HG03575 (cell line): ENCODE data around the gene TMEM183A.
A peak's percentile ranks its signal among the peaks of the same experiment; 100 is the strongest.

Experiments used
- ATAC-seq: cut with Tn5 transposase; IDR thresholded peaks from one replicate; pipeline ENCODE4 v1.9.1; 2021; ENCODE audit not compliant: unreplicated experiment, insufficient number of reproducible peaks, low FRiP score; ENCODE audit errors: extremely low read depth

Gene TMEM183A

GRCh38 chr1:203006948-203007871, at the start of gene TMEM183A:
Gene TMEM183A (plus strand): TSS chr1:203007374. CDS start chr1:203007466, 92 bp downstream.
- no peak for ATAC-seq

DNA sequence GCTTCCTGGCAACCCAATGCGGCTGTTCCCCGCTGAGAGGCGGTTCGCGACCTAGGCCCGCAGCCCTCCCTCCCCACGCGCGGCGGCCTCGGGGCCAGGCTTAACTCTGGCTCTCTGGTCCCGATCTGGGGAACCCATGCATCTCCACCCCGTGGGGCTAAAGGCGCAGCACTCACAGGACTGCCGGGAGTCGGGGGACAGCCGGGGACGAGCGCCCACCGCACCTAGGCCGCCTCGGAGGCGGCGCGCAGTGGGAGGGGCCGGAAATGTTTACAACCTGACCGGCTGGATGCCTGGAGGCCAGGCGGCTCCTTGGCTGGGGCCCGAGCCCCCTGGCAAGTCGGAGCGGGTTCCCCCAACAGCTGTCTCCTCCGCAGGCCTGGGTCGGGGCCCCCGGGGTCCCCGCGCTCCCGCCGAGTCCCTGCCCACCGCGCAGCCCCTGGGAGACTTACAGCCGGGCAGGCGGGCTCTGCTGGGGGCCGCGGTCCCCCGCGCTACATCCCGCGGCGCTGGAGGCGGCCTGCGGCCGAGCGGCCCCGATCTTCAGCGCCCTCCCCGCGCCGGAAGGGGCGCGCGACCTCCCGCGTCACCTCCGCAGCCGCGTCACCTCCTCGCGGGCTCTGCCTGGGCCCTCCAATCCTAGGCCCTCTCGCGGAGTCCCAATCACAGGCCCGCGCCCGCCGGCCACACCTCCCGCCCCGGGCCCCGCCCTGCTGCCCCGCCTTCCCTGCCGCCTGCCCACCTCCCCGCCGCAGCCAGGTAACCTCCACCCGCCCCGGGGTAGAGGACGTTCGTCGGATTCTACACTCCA, 49.2 kb upstream of the TMEM183A start, which contains the start of gene ADIPOR1:
Gene ADIPOR1, minus strand, starts transcription at position 580 of the 811 bp plus-strand sequence. CDS start 7,242 bp downstream, outside the sequence.
- ATAC-seq = peak; percentile 54

GRCh38 chr1:202958544-202959275, 48.5 kb upstream of the TMEM183A start:
- ATAC-seq = no peak

GRCh38 chr1:202959276-202959620, 47.9 kb upstream of the TMEM183A start:
- ATAC-seq = no peak

DNA sequence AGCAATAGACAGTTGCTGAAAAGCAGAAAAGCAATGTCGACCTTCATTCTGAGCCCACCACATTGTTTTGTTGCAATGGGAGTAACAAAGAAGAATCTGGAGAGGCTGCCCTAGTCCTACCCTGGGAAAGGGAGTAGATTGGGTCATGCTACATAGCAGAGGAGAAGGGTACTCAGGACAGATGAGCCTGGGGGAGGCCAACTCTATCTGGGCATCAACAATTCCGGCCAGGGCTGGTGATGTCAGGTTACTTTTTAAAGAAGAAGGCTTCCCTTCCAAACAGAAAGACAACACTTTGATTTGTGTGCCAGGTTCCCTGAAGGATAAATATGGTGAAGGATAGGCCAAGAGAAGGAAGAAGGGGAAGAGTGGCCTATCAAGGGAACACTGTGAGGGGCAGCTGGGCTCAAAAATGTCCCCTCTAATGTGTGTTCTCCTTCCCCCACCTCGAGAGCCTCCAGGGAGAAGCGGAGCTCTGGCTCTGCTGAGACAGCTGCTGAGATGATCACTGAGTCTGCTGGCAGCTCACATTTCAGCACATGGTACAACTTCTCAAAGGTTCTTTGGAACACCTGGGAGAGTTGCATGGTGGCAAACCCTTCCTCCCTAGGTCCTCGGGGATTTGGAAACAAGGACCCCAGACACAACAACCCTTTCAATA, 45.8 kb upstream of the TMEM183A start:
- no peak for ATAC-seq

DNA sequence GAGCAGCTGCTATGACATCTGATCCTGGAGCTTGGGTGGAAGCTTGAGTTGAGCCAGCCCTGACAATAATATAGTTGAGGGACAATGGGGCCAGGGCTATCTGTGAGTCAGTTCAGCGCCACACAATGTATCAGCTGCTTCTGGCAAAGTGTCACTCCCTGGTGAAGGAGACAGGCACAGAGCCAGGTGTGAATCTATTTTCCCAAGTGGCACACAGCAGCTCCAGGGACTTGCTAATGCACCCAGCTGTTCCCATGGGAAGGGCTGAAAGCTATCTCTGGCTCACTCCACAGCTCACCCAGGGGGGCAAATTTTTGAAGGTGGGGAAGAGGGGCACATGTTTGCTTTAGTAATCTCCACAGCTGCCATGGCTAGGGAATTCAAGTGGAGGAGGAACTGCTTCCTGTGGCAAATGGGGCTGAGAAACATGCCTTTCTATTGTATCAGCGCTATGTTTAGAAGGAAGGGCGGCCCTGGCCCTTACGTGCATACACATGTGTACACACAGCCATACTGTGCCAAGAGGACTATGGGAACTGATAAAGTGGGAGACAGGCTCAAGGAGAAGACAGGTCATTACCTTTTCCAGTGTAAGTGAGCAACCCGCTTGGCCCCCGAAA, 42.3 kb upstream of the TMEM183A start:
- no peak for ATAC-seq

GRCh38 chr1:202965422-202965821, 41.8 kb upstream of the TMEM183A start:
- no peak for ATAC-seq

- ATAC-seq = no peak
Observed at GRCh38 chr1:202966006-202966898, 40.9 kb upstream of the TMEM183A start.

DNA sequence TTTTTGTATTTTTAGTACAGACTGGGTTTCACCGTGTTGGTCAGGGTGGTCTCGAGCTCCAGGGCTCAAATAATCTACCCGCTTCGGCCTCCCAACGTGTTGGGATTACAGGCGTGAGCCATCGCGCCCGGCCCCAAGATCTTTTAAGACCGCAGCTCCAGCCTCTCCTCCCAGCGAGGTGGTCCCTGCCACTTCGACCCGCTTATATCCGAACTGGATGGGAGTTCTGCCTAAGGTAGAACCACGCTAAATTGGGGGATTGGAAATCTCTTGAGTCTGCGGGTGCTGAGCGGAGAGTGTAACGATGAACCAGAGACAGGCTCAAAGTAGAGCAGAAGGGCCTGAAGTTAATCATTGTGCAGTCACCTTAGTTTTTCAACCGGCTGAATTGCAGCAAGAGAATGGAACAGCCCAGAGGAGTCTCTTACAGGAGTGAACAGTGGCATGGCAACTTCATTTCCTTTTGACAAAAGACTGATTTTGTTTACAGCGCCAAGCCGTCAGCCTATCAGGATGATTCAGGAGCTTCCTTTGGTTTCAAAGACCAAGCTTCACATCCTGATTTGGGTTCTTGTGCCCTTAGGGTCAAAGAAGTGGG, 39.4 kb upstream of the TMEM183A start:
- ATAC-seq = no peak

- no peak for ATAC-seq
Observed at GRCh38 chr1:202968351-202968750, 38.8 kb upstream of the TMEM183A start.

DNA sequence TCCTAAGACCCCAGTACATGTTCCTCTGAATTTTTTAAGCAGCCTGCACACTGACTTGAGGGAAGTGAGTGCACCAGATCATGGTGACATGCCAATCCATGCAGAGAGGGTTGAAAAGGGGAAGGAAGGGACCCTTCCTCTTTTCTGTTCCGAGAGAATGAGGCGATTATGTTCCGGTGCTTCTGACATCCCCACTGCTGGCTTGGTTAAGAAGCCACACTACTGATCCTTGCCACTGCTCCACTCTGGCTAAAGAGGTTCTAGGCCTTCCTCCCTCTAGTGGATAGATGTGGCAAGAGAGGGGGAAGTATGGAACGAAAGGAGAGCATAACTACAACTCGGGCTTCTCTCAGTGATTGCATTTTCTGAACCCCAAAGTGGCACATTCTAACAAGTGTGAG, 38.3 kb upstream of the TMEM183A start:
- ATAC-seq = no peak

DNA sequence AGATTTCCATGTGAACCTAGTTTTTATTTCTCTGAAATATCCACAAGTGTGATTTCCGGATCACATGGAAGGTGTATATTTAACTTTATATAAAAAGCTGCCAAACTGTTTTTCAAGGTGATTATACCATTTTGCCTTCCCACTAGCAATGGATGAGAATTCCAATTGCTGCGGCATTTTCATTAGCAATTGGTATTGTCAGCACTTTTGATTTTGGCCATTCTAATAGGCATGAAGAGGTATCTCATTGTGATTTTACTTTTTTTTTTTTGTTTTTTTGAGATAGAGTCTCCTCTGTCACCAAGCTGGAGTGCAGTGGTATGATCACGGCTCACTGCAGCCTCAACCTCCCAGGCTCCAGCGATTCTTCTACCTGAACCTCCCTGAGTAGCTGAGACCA, 35.1 kb upstream of the TMEM183A start:
- ATAC-seq = no peak

DNA sequence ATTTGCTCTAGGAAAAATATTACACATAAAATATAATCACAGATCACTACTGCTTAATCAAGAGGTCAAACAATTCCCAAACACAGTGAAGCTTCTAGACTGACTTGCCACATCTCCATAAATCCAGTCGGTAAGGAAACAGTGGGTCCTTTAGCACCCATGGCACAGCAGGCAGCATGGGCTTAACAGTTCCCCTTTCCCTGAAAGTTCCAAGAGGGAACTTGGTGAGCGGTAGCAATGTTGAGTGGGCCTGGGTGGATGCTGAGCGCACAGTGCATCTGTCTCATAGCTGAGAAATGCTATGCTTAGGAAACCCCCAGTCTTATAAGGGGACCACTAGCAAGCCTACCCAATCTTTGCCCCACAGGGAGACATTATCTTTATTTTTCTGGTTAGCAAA, 32.3 kb upstream of the TMEM183A start:
- no peak for ATAC-seq

DNA sequence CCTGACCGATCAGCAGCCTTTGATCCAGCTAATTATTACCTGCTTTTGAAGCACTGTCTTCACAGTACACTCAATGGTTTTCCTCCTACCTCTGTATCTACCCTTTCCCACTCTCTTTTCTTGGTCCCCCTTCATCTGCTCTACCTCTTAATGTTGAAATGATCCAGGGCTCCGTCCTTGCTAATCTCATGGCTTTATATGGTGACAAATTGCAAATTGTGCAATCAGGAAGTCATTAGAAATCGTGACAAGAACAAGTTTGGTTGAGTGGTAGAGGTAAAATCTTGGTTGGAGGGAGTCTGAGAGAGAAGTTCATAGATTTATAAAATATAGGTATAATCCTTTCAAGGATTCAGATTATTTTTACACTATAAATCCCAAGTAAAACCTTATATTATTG, 30.5 kb upstream of the TMEM183A start:
- no peak for ATAC-seq

DNA sequence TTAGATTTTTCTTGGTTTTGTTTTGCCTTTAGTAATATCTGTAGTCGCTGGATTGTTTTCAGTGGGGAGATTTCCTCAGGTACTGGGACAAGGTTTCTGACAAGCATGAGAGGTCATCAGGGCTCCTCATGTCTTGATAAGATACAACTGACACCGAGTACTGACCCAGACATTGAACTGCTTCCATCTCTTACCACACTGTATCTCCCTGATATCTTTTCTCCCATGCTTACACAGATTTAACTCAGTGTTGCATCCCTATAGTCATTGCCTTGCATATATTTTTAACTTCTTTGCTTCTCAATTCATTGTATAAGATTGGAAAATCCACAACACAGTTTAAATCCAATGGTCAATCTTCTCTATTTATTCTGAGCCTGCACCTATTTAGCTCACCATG, 27.7 kb upstream of the TMEM183A start:
- no peak for ATAC-seq

GRCh38 chr1:202981939-202982338, 25.2 kb upstream of the TMEM183A start:
- ATAC-seq = no peak
